HG03095 (cell line): Measurements from ENCODE around the gene KLHL29.
"Not testable (repeated sequence)": the region's sequence is repeated elsewhere in the genome, so short reads cannot be mapped to it uniquely, and the experiment has no call there.

Experiments used
- ATAC-seq: cut with Tn5 transposase; IDR thresholded peaks from one replicate; pipeline ENCODE4 v1.9.1; 2021; ENCODE audit warnings: moderate library complexity; ENCODE audit not compliant: unreplicated experiment

KLHL29 gene

DNA sequence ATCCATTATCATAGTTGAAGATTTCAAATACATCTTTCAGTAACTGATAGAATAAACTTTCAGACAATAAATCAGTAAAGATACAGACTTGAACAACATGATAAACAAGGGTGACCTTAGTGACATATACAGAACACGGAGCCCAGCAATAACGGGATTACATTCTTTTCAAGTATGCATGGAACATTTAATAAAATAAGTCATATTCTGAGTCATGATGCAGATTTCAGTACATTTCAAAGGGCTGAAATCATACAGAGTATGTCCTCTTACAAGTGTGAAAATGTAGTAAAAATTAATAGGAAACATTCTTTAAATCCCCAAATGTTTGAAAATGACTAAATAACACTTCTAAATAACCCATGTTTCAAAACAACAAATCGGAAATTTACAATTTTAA, 17.2 kb upstream of the KLHL29 start:
- ATAC-seq = no peak

DNA sequence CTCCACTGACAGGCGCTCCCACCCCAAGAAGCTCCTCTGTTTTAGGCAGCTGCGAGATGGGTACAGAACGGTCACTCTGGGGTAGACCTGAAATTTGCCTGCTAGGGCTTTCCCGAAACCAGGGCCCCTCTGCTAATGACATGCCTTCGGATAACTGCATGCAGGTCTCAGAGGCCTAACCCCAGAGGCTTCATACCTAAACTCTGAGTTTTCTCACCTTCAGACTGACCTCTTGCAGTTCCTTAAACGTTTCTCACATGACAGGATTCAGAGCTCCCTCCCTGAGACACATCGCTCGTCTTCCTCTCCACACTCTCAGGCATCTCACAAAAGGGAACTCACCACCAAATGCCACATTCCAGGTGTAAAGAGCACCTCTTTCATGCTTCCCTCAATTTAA, 11.3 kb upstream of the KLHL29 start:
- no peak for ATAC-seq

DNA sequence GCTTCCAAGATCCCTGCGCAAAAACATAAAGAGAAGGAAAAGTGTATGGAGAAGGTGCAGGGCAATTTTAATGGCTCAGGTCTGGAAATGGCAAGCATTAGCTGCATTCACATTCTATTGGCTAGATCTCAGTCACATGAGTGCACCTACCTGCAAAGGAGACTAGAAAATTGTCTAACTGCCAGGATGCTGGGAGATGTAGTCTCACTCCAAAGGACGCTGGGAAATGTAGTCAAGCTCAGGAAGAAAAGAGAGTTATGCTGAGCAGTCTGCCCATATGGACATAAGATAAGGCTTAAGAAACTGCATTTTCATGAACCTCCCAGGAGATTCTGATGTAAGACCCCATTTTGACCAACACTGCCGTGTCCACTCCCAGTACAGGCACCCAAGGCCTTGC, 9.5 kb upstream of the KLHL29 start:
- no peak for ATAC-seq

DNA sequence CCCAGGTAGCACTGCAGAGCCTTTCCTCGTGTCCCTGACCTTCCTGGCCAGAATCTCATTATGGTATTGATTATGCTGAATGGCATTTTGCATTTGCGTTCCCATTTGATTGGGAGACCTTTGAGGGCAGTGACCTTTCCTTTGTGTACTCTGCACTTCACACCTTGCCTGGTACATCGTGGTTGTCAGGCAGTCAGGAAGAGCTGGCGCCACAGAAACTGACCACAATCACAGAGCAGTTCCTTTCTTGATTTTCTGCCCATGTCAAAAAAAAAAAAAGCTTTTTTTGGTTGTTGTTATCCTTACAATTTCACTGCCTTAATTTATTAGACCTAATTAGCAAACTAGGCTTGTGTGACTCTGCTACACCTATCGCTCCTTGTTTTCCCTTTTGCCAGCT, 8.9 kb upstream of the KLHL29 start:
- ATAC-seq = no peak

DNA sequence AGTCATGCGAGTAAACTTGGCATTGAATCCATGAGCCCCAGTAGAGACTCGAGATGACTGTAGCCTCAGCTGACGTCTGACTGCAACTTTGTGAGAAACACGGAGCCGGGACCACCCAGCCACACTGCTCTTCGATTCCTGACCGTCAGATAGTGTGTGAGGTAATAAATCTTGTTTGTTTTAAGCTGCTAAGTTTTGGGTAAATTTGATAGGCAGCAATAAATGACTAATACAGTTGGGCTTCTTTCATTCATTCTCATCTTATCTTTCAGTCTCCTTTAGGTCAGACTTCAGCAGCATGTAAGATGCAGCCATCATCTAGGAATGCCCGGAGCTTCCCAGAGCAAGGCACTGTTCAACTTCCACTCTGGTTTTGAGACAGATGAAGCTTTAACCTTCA, 8.0 kb upstream of the KLHL29 start:
- ATAC-seq = no peak

DNA sequence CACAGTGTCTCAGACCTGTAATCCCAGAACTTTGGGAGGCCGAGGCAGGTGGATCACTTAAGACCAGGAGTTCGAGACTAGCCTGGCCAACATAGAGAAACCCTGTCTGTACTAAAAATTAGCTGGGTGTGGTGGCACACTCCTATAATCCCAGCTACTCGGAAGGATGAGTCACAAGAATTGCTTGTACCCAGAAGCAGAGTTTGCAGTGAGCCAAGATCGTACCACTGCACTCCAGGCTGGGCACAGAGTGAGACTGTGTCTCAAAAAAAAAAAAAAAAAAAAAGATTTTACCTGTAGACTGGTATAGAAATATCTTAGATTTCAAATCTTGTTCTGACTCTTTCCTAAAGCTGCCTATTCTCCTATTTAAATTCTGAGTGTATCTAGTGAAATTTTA, 7.2 kb upstream of the KLHL29 start:
- no peak for ATAC-seq

DNA sequence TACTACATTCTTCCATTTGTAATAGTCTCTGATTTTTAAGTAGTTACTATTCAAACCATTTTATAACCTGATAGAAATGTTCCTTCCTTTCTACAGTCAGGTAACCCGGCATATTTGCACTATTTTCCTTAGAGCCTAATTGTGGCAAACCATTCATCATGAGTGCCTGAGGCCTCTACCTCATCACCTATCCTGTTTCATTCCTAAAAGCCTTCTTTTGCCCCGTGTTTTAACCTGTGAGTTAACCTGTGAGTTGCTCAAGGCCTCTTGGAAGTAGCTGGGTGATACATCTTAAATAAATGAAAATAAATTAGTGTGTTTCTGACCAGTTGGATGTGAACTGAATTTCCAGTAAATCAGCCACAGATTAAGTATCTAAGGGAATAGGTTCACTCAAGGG, 6.5 kb upstream of the KLHL29 start:
- no peak for ATAC-seq

DNA sequence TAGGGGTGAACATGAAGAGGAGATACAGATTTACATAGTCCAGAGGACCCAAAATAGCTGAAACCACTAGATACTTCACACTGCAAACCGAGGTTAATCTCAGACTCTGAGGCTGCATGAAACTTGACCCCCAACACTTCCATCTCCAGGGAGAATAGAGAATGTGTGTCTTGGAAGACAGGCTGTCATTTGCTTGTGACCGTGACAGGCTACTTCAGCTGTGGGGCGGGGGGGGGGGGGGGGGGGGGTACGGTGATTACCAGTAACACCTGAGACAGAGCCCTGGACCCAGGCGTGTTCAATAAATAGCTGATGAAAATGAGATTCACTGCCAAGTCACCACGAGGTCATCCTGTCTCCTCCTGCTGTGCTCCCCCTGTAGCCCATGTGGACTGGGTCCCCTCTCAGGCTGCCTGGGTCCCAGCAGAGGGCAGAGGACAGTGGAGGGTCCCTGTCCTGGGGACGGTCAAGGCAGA, 5.7 kb upstream of the KLHL29 start:
- peak; percentile 57 for ATAC-seq

DNA sequence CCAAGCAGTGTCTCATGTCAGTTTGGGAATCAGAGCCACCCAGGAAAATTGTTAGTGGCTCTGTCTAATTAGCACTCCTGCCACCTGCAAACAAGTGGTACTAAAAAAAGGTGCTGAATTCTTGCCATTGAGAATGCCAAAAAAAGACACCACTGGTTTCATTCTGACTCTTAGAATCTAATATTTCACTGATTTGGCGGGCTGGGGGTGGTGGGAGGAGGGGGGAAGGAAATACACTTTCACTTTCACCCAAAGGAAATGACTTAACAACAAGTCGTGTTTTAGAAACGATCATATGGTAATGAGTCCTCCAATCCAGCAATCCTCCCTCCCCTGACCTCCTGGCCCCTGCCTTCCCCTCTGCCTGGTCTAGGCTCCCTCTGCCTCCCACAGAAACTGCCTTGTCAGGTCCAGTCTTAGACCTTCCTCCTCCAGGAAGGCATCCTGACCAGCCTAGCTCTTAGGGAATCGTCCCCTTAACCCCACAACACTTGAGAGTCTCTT, 4.4 kb upstream of the KLHL29 start:
- ATAC-seq = peak; percentile 41

DNA sequence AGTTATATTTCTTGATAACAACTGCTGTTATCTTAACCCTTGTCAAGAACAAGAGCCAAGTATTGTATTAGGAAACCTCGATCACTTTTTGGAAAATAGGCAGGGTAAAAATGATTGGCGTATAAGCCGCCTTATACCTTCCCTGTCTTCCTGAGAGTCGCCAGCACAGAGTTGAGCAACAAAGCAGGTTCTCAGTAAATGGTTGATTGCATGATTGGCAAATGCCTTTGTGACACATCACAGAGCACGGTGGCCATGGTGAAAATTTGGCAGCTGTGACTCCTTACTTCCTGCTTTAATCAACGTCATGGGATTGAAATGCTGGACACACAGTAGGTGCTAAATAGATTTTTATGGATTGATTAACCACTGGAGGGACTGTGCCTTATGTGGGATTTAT, 3.9 kb upstream of the KLHL29 start:
- no peak for ATAC-seq

DNA sequence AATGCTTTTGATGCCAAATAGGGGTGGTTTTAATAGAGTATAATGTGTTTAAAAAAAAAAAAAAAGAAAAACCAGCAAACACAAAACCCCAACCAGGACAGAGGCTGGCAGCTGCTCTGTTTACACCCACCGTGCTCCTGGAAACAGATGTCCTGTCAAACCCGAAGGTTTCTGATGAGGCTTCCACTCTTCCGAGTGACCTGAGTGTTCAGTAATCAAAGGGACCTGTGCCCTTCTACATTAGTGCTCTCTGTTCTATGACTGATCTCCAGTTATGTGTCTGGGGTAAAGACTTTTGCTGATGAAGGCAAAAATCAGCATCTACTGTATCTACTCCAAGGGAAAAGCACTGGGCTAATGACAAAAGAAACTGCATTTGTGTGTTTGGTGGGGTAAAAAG, 3.5 kb upstream of the KLHL29 start:
- ATAC-seq = no peak

DNA sequence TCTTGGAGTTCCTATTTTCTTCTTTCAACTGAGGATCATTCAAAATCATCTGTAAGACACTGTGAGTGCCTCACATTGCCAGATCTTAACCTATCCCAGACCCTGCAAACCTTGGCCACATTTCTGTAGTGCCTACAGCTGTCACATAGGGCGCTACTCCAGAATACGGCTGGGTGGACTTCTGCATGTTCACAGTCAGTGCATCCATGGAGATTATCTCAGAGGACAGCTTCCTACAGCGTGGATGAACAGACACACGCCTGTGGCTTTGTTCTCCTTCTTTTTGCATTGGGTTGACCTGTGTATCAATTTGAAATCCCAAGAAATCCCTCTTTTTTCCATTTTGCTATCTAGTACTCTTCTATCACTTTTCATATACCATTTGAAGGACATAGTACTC, 1.9 kb upstream of the KLHL29 start:
- no peak for ATAC-seq

DNA sequence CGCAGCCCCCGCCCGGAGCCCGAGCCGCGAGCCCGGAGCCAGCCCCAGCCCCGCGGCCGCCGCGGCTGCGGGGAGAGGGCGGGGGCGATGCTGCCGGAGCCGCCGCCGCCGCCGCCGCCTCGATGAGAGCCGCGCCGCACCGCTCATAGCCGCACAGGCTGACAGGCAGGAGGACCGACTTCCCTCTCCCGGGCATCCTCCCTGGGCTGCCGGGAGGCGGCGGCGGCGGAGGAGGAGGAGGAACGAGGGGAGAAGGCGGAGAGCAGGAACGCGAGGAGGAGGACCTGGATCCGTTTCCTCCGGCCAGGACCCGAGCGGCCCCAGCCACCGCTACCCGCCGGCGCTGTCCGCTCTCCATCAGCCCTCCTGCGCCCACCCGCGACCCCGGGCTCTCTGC, 370 bp downstream of the KLHL29 start:
- ATAC-seq = peak; percentile 22

DNA sequence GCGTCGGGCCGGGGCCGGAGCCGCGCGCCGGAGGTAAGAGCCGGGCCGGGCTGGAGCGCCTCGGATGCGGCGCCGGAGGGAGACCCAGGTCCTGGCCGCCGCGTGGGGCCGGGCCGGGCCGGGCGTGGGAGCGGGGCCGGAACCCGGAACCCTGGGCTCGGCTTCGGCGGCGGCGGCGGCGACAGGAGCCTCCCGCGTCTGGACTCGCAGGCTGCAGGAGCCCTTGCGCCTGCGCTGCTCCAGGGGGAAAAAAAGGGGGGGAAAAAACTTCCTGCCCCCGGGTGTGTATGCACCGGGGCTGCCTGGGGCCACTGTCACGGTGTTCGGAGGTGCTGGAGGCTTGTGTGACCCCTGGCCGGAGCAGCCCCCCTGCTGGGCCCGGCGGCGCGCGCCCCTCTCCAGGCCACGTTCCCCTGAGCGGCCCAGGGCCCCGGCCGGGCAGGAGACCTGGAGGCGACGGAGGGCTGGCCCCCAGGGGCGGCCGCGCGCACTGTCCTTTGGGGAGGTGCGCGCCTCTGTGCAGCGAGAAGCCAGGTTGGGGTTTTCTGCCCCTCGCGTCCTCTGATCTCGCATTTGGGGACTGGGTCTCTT, 864 bp downstream of the KLHL29 start:
- peak; percentile 24 for ATAC-seq

DNA sequence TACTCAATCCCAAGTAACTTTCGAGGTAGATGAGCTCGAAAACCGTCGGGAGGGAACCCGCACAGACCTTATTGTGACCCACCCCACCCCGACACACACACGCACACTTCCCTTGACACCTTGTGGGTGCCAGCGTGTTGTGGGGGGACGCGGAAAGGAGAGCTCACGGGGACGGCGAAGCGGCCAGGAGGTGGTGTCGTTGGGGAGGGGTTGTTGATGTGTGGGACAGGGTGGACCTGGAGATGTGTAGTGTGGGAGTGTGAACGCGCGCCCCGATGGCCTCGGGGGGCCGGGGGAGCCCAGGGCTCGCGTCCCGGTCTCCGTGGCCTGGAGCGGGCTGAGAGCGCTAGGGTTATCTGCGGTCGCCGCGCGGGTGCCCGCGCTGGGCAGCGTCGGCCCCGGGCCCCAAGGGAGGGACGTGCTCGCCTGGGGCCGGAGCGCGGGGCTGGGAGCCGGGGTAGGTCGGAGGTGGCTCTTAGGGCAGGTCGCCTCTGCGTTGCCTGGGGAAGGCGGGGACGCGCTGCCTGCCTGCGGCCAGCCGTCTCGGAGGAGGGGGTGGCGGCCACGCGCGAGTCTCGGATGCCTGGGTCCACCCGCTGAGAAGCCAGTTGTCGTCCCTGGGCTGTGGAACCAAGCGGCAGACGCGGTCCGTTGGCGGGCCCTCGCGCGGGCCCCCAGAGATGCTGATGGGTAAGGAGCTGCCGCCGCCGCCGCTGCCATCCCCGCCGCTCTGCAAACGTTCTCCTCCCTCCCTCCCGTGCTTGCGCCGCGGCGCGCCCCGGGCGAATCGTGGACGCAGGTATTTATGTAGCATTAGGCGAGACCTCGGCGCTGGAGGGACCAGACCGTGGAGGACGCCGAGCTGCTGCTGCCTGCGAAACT, 1.6 kb downstream of the KLHL29 start:
- no peak for ATAC-seq

DNA sequence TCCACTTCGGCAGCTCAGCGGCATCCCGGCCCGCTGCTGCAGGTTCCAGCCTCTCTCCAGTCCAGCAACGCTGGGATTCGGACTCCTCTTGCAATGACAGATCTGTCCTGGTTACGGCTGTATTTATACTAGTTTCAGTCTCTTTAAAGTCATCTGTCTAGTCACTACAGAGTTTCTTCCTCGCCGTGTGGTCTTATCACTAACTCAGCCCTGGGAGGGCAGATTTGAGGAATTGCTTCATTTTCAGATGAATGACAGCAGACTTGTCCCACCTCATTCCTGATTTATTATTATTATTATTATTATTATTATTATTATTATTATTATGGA, 2.2 kb downstream of the KLHL29 start:
- no peak for ATAC-seq

DNA sequence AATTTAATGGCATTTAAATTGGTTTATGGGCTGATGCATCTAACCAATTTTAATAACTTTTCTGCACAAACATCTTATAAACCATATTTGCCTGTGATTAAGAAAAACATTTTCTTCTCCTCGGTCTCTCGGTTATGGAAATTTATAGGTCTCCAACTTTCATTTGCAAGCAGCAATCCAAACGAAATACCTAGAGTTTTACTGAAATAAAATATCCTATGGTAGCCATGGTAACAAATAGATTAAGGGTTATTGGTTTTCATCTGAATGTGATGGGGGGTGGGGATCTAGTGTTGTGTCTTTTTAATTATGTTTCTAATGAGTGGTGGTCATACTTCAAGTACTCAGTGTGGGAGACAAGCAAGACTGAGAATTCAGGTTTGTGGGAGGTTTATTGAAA, 2.9 kb downstream of the KLHL29 start:
- no peak for ATAC-seq

DNA sequence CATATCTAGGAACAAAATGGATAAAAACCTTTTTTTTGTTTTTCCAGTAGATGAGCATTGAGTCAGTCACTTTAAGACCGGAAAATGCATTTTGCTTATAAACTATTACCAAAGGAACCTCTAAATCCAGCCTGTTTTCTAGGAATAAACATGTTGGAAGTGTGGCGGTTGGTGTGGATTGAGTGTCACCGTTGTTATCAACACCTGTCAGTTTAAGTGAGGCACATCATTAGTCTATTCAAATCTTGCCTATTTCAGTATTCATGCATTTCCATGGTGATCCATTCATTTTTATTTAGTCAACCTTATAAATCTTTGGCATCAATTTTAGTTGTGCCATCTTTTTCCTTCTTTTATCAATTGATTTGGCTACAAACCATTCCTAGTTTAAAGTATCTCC, 3.3 kb downstream of the KLHL29 start:
- no peak for ATAC-seq

DNA sequence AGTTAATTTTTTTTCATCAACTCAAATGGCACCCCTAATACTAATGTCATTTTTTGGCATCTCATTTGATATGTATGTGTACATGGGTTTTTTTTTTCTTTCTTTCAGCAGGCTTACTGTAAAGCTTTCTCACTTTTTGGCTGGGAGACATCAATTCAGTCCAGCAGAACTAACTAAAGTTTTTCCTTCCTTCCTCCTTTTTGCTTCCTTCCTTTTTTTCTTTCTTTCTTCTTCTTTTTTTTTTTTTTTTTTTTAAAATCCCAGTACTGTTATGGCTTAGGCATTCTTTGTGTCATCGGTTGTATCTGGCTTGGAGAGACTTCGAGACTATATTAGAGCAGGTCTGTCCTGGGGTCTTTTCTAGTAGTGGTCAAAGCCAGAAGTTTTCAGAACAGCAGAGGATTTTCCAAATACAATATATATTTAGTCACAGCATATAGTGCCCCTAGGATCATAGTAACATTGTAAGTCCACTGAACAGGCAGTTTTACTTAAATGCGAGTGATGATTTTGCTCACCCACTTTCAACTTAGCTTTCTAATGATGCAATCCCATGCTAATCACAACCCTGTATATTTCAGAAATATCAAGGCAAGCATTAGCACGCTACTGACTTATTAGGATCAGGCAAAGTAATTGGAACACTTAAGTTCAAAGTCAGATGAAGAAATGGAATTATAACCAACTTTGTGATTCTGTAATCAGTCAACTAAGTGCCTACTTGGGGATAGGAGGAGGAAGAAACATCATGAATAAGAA, 4.0 kb downstream of the KLHL29 start:
- ATAC-seq = no peak

DNA sequence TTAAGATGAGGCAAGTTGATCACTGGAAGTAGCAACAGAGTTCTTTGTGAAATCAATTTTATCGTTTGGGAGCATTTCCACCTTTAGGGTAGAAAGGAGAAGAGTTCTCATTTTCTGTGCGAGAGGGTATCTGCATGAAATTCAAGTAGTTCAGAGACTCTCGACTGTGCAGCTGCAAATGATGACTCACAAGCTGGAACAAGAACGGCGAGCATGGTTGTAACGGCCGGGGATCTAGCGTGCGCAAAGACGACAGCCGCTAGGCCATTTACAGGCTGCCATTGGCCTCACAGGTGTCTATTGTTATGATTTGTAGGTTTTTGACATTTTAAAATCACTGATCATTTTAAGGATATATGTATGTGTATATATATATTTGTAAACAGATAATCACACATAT, 5.2 kb downstream of the KLHL29 start:
- no peak for ATAC-seq

DNA sequence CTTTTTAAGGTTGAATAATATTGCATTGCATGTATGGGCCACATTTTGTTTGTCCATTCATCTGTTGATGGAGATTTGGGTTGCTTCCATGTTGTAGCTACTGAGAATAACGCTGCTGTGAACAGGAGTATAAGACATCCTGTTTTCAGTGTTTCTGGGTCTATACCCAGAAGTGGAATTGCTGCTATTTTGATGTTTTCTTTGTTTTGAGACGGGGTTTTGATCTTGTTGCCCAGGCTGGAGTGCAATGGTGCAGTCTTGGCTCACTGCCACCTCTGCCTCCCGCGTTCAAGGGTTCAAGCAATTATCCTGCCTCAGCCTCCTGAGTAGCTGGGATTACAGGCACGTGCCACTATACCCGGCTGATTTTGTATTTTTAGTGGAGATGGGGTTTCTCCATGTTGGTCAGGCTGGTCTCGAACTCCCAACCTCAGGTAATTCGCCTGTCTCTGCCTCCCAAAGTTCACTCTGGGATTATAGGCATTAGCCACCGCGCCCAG, 6.3 kb downstream of the KLHL29 start:
- ATAC-seq = not testable (repeated sequence)

DNA sequence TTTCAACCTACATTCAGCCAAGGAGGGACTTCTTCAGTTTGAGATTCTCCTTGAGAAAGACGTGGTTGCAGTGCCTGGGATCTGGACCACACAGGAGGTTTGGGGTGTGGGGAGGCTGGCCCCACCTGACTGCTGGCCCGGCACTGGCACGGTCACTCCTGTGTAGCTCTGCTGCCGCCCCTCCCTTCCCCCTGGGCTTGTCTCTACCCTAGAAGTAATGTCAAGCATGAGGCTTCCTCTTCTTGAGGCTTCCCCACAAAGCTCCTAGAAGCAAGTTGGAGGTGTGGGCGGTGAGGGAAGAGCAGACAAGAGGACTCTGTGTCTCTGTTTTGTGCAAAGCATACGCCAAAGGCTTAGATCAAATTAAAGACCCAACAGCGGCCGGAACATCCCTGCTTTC, 8.7 kb downstream of the KLHL29 start:
- ATAC-seq = no peak
